ENCODE measurements around the gene ASCL1. TPM values are rescaled to one million over a fixed set of nuclear protein-coding genes. Genes with fewer than 3 reads are reported as not detected.

ASCL1 gene
- polyA plus RNA-seq, 2 of the 4 experiments (the other 2 are of a cell fraction), result 0.05 TPM; not detected in 1

DNA sequence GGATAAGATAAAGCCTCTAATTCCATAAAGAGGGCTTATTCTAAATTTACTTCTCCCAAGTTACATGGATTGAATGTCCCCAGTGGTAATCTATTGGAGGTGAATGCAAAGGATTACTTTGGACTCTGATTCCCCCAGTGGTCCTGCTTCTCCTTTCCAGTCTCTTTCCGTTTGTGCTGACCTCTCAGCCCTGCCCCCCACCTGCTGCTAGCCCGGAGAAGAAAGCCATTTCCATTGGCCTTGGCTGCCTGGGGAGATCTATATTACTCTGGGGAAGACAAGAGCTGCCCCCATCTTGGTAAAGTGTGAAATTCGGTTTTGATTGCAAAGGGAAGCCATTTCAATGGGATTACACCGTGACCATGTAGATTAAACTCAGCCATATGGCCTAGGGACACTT lies 13.3 kb downstream of the ASCL1 start:
- H3K4me1 ChIP-seq, result no peaks in the 10 kb centered on the region
- no peak for DNase-seq (ENCODE audit: low read depth in 1 of 2, low spot score in 1 of 2)
- ATAC-seq, result no peak
- CTCF ChIA-PET, result interaction anchor here (1.0 kb wide), 1 partner anchor 22 kb away, joined by 3 read pairs; no protein-coding TSS in a partner anchor
- WGBS (ENCODE audit: missing lambda C conversion rate), result 4% methylated on average over 3 of the region's 4 CpGs
- H3K4me2 ChIP-seq, result no peak overlapping the region
- H3K27ac ChIP-seq, result no peak overlapping the region
- TF ChIP-seq, protein P1, sequence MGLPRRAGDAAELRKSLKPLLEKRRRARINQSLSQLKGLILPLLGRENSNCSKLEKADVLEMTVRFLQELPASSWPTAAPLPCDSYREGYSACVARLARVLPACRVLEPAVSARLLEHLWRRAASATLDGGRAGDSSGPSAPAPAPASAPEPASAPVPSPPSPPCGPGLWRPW (IDR thresholded peaks at IDR 0.05), result no peak
- TF ChIP-seq SREBF2 (IDR thresholded peaks at IDR 0.05) (no peak), NR3C1 (IDR thresholded peaks at IDR 0.05) (no peak), RARB (CRISPR knock-in tag; IDR thresholded peaks at IDR 0.05) (no peak)
- TF ChIP-seq, protein P2, sequence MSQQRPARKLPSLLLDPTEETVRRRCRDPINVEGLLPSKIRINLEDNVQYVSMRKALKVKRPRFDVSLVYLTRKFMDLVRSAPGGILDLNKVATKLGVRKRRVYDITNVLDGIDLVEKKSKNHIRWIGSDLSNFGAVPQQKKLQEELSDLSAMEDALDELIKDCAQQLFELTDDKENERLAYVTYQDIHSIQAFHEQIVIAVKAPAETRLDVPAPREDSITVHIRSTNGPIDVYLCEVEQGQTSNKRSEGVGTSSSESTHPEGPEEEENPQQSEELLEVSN (IDR thresholded peaks at IDR 0.05; ENCODE audit: borderline replicate concordance, low read depth), result no peak
- no peaks in the 10 kb centered on the region for H3K9me3 ChIP-seq
- POLR2A ChIA-PET, result no interaction called here
- FAIRE-seq, result no peak
- no peak overlapping the region for H3K4me3 ChIP-seq

DNA sequence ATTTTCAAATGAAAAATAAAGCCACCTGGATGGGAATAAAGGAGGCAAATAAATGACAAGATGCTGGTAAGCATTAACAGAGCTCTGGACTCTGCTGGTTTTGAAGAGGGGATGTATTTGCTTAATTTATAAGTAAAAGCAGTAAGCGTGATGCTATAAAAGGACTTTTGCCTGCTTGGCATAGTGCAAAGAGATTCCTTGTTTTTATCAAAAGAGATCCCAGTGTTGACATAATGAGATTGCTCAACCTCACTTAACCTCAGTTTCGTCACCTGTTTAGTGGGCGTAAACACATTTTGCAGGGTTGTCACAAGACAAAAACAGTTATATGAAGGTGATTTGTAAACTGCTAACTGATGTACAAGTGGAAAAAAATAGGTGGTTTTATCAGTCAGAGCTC lies 13.8 kb downstream of the ASCL1 start:
- Histone ChIP-seq H3K4me2 (no peak overlapping the region), H3K9me3 (no peaks in the 10 kb centered on the region), H3K4me3 (no peak overlapping the region), H3K4me1 (no peaks in the 10 kb centered on the region), H3K27ac (no peak overlapping the region)
- 13% methylated on average over 3 of the region's 3 CpGs for WGBS (ENCODE audit: missing lambda C conversion rate)
- TF ChIP-seq, protein P3, sequence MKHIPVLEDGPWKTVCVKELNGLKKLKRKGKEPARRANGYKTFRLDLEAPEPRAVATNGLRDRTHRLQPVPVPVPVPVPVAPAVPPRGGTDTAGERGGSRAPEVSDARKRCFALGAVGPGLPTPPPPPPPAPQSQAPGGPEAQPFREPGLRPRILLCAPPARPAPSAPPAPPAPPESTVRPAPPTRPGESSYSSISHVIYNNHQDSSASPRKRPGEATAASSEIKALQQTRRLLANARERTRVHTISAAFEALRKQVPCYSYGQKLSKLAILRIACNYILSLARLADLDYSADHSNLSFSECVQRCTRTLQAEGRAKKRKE (CRISPR knock-in tag; IDR thresholded peaks at IDR 0.05; ENCODE audit: low read depth), result no peak
- TF ChIP-seq CHD4 (IDR thresholded peaks at IDR 0.05; ENCODE audit: borderline replicate concordance) (no peak), SMC3 (IDR thresholded peaks at IDR 0.05) (no peak), POLR2AphosphoS2 (conservative IDR thresholded peaks at IDR 0.05; ENCODE audit: low read length) (no peak), KDM1A (IDR thresholded peaks at IDR 0.05; ENCODE audit: low read depth) (no peak), PHF8 (IDR thresholded peaks at IDR 0.05; ENCODE audit: borderline replicate concordance, low read depth) (no peak)
- TF ChIP-seq, protein P2 (IDR thresholded peaks at IDR 0.05; ENCODE audit: borderline replicate concordance, low read depth), result no peak
- ChIA-PET CTCF (interaction anchor here (1.0 kb wide), 2 partner anchors 13 to 23 kb away, joined by 3 to 4 read pairs; no protein-coding TSS in a partner anchor), POLR2A (no interaction called here)
- FAIRE-seq (no peak), ATAC-seq (no peak), DNase-seq (ENCODE audit: low read depth in 1 of 2, low spot score in 1 of 2) (no peak)

DNA sequence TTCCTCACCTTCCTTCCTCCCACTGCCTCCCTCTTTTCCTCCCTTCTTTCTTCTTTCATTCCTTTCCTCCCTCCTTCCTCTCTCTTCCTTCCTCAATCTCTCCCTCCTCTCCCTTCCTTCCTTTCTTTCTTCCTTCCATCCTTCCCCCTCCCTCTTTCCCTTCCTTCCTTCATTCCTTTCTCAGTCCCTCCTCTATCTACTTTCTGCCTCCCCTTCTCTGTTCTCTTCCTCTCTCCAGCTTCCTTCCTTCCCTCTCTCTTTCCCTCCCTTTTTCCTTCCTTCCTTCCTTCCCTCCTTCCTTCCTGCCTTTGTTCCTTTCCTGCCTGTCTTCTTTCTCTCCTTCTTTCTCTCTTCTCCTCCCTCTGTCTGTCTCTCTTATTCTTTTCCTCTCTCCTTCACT lies 16.1 kb downstream of the ASCL1 start:
- no peaks in the 10 kb centered on the region for H3K9me3 ChIP-seq
- no peak overlapping the region for H3K4me2 ChIP-seq
- no peak overlapping the region for H3K4me3 ChIP-seq
- no peak overlapping the region for H3K27ac ChIP-seq
- POLR2A ChIA-PET, result no interaction called here
- H3K4me1 ChIP-seq, result no peaks in the 10 kb centered on the region
- FAIRE-seq (no peak), ATAC-seq (no peak), DNase-seq (ENCODE audit: low read depth in 1 of 2, low spot score in 1 of 2) (no peak)
- CTCF ChIA-PET, result no interaction called here
- TF ChIP-seq NPAS2 (CRISPR knock-in tag; IDR thresholded peaks at IDR 0.05; ENCODE audit: borderline replicate concordance), result no peak
- no peak for TF ChIP-seq EHF (CRISPR knock-in tag; IDR thresholded peaks at IDR 0.05)
- TF ChIP-seq MAFK (IDR thresholded peaks at IDR 0.05; ENCODE audit: partially characterized antibody), result no peak
- TF ChIP-seq NFE2L2 (conservative IDR thresholded peaks at IDR 0.05; ENCODE audit: low read length), result no peak
- TF ChIP-seq ZSCAN20 (CRISPR knock-in tag; IDR thresholded peaks at IDR 0.05), result no peak
- no peak for TF ChIP-seq MAZ (IDR thresholded peaks at IDR 0.05; ENCODE audit: borderline replicate concordance, low read depth, low read length)
- no peak for TF ChIP-seq FOXS1 (CRISPR knock-in tag; IDR thresholded peaks at IDR 0.05)
- TF ChIP-seq RCOR1 (IDR thresholded peaks at IDR 0.05; ENCODE audit: low read depth, low read length), result no peak
- no peak for TF ChIP-seq GATA3 (IDR thresholded peaks at IDR 0.05; ENCODE audit: borderline replicate concordance)
- no peak for TF ChIP-seq CHD4 (IDR thresholded peaks at IDR 0.05; ENCODE audit: borderline replicate concordance)
- no peak for TF ChIP-seq ZNF302 (CRISPR knock-in tag; IDR thresholded peaks at IDR 0.05)
- no peak for TF ChIP-seq PHF8 (IDR thresholded peaks at IDR 0.05; ENCODE audit: borderline replicate concordance, low read depth)
- no peak for TF ChIP-seq RNF2 (IDR thresholded peaks at IDR 0.05; ENCODE audit: borderline replicate concordance, low read depth)
- no peak for TF ChIP-seq HOXB5 (CRISPR knock-in tag; IDR thresholded peaks at IDR 0.05)
- TF ChIP-seq, protein P4, sequence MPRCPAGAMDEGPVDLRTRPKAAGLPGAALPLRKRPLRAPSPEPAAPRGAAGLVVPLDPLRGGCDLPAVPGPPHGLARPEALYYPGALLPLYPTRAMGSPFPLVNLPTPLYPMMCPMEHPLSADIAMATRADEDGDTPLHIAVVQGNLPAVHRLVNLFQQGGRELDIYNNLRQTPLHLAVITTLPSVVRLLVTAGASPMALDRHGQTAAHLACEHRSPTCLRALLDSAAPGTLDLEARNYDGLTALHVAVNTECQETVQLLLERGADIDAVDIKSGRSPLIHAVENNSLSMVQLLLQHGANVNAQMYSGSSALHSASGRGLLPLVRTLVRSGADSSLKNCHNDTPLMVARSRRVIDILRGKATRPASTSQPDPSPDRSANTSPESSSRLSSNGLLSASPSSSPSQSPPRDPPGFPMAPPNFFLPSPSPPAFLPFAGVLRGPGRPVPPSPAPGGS (IDR thresholded peaks at IDR 0.05), result no peak
- no peak for TF ChIP-seq ESRRA (IDR thresholded peaks at IDR 0.05; ENCODE audit: borderline replicate concordance, low read length)
- no peak for TF ChIP-seq RFX5 (IDR thresholded peaks at IDR 0.05)
- TF ChIP-seq KDM1A (IDR thresholded peaks at IDR 0.05; ENCODE audit: low read depth), result no peak
- no peak for TF ChIP-seq CBX2 (IDR thresholded peaks at IDR 0.05; ENCODE audit: borderline replicate concordance, low read depth)
